NCI-H187 treated with DMSO at 0.1 percent for 48 hours (cell line): Measurements from ENCODE around the gene PML.

ENCODE experiments used
- DNase-seq: peaks from one replicate; lab custom pipeline; 2025; lab: John Stamatoyannopoulos, UW

Gene PML

DNA sequence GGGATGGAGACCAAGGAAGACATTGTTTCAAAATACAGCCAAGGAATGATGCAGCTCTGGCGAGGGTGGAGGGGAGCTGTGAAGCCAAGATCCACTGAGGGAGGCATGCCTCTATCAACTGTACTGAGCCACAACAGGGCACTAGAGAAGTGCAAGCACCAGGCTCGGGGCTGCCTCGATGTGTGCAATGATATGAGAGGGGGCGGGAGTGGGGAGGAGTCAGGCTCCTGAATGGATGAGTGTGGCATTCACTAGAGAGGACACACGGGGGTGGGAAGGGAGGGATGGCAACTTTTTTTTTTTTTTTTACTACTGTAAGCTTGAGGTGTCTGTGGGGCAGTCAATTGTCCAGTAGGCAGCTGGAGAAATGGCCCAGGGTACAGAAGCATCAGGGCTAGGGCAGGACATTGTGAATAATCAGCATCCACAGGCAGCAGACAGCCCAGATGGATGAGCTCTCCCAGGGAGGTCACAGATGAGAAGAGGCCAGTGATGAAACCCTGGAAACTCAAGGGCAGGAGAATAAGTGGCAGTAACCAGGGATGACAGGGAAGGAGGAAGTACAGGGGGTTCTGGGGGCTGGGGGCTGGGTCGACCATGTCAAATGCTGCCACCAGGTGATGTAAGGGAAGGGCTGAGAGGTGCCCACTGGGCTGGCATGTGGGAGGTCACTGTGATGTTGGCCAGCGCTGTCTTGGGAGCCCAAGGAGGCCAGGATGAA lies 8.3 kb upstream of the PML start:
- no peak for DNase-seq

DNA sequence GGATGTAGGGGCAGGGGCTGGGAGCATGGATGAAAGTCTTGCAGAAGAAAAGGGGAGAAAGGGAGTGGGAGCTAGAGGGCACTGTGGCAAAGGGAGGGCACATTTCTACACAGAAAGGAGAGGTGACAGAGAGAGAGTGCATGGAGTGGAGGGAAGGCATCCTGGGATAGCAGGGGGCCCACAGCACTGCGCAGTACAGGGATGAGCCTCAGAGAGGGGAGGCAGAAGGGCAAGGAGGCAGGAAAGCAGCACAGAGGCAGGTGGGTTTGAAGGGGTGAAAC lies 7.8 kb upstream of the PML start:
- DNase-seq = no peak

DNA sequence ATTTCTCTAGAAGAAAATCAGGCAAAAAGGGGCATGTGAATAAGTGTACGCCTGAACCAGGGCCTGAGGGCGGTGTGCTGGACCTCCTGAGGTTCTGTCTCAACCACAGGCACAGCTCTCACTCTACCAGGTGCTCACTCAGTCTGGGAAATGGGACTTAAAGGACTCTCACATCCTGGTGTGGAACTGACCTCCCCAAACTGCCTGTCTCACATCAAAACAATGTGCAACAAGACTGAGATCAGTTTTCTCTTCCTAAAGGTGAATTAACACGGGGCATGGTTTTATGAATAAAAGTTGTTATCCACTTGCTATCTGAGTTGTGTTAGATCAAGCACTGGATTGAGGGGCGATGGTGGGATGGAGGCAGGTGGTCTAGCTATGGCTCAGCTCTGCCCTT lies 7.3 kb upstream of the PML start:
- no peak for DNase-seq

DNA sequence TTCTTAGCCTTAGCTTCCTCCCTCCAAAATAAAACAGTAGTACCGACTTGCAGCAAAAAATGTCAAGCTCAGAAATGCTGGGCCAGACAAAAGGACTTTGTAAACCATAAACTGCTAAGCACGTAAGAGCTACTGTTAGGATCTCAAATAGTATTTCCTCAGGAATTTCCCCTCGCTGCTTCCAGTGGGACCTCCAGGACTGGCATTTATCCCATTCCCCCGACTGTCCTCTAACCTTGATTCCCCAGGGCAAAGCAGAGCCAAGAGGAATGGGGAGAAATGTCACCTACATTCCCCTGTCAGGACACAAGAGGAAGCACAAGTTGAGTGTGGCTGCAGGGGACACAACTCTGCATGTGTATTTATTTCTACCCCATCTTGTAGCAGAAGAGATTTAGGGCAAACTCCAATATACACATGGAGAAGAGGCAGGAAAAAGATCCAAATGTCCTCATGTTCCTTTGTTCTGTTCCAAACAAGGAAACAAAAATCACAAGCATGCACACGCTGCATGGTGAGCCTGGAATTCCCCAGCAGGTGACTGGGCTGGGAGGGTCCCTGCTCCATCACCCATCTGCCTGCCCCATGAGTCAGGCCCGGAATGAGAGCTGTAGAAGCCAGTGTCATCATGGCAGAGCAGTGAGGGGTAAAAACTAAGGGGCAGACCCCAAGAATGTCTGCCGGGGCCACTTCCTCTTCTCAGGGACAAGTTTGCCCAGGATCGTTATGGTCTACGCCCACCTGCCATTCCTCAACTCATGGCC lies 6.7 kb upstream of the PML start:
- no peak for DNase-seq

DNA sequence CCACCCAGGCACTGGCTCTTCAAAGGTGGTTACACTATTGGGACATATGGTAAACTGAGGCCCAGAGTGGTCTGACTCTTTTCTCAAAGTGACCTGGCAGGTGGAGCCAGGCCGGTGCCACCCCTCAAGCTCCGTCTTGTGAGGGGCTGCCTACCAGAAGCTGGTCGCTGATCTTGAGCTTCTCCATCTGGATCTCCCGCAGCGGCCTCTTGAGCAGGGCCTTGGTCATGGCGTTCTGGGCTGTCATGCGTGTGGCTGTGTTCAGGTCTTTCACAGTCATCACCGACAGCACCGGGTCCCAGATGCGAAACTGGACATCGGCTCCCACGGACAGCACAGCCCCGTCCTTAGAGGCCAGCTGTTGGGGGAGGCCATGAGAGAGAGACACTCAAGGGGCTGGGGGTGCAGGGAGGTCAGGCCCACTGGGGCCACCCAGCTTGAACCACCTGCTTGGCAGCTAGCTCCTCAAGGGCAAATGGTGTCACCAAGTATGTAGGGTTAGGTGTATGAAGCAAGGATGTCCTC lies 6.0 kb upstream of the PML start:
- no peak for DNase-seq

DNA sequence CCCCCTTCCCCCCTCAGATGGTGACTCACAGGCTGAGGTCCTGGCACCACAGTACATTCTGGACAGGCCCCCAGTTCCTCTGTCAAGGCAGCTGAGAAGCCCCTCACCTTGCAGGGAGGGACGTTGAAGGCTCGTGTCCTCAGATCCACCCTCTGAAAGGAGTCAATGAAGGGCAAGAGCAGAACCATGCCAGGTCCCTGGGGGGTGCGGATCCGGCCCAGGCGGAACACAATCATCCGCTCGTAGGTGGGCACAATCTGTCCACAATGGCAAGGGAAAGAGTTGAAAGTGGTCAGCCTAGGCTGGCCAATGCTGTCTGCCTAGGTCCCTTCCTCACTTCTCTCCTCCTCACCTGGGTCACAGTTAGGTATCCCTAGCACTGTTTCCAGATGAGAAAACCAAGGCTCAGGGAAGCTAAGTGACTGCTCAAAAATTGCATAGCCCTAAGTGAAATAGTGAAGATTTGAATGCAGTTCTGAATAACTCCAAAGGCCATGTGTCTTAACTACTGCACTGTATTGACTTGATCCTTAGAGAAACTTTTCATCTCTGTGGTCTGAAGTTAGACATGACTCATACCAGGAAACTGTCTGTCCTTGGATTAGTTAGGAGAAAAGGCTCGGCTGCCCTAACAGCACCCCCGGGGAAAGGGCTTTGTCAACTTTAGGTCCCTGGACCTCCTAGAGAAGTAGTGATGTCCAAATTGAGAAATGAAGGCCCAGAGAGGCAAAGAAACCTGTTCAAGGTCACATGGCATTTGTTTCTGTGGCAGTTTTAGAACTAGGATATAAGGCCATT lies 5.3 kb upstream of the PML start:
- DNase-seq = no peak

DNA sequence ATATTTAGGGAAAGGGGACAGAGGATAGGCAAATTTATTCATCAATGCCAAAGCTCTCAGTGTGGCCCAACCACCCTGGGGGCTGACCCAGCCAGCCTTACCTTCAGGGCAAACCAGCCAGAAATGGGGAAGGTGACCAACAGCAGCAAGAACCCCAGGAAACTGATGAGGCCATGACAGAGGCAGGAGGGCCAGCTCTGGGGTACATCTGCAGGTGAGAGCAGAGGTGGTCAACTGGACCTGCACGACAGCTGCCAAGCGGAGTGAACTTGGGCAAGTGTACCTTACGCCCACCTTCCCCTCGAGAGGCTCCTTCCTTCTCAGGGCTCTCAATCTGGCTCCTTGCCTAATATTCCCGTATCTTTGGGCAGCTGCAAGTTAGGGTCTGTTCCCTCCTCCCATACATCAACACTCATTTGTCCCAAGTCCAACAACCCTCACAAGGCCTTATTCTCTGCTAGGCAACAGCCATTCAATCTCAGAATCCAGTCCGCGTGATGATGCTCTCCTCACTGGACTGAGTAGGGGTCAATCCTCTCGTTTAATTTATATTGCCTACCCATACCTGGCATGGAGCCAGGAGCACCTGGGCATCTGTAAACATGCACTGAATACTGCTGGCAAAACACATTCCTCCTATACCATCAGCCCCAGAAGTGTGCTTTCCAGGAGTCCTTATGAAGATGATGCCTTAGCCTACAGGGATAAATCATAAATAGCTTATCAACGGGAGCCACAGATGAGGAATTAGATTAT lies 4.1 kb upstream of the PML start:
- DNase-seq = no peak

DNA sequence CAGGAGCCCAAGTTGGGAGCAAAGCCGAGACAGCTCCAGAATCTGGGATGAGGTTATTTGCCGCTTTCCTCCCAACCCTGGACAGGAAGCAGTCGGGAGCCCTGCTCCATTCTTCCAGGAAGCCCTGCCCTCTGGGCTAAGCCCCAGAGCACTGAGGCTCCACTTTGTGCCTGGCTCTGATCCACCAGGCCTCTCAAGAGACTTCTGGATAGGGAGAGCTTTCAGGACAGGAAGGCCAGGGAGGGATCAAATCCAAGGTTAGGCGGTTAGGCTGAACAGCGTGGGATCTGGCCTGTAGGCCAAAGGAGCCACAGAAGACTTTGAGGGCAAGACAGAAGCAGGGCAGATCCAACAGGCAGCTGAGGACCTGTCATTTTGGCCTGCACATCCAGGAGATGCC lies 3.3 kb upstream of the PML start:
- no peak for DNase-seq

DNA sequence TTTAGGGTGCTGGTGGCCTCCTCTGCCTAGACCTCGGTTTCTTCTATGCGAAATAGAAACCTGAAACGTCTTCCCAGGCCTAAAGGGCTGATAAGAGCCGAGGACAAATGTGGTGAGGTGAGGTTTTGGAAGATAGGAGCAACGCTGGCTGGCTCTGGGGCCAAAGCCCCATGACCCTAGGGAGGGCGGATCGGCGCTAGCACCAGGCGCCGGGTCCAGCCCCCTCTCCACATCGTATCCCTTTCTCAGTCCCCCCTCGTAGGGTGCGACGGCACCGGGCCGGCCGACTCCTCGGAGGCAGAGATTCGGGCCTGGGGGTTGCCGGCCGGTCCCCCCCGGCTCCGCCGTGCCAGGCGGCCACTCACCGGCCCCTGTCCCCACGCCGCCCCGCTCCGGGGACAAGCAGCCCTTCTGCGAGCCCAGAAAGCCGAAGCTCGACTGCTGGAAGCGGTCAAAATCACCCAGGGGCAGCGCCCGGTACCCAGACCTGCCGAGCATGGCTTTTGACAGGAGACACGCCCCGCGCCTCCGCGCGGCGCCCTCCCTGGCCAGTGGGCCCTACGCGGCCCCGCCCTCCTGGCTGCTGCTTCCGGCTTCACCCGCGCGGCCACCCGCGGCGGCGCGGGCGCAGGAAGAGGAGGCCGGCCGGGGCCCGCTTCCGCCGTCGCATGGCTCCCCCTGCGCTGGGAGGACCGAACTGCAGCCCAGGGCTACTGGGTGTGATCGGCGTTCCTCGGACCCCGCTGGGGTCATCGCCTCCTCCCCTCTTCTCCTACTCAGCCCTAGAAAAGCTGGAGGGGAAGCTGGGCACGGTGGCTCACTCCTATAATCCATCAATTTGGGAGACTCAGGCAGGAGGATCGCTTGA lies 2.6 kb upstream of the PML start, which contains the start of gene STOML1:
Gene STOML1, minus strand, starts transcription at position 570 of the 868 bp plus-strand sequence. Its CDS starts 72 bp downstream, at position 498.
- peak; percentile 41 for DNase-seq

DNA sequence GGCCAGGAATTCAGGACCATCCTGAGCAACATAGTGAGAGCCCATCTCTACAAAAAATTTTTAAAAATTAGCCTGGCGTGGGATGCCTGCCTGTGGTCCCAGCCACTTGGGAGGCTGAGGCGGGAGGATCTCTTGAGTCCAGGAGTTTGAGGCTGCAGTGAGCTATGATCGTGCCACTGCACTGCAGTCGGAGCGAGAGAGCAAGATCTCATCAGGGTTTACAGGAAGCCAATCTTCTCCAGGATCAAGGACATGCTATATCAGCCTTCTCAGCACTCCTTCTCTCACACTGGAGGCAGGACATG lies 2.0 kb upstream of the PML start:
- no peak for DNase-seq

DNA sequence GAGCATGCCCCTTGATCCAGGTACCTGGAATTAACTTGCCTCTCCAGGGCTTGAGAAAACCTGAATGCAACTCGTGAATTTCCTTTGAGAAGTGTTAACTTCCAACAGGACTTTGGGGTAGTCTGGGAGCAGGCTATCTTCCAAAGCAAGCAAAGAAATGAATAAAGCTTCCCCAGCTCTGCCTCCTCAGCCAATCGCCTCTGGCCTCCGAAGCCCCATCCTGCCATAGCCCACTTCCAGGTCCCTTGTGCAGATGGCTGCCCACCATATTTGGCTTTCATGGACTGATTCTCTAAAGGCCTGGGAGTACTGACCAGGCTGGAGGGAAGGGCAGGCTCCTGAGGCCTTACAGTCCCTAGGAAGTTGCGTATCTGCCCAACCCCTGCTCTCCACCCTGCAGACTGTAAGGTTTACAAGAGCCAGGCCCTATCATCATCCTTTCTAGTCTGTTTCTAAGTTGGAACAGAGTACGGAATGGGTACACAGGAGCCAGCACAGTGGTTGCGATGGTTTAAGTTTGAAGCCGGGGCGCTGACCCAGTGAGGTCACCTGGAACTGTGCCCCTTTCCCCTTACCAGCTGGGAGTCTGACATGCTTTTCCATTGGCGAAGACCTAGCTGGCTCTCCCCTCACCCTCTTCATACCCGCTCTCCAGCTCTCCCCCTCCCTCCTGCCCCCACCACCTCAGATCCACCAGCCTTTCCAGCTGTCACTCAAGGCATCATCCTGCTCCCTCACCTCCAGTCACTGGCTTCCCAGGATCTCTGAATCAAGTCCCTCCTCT lies 1.1 kb upstream of the PML start:
- no peak for DNase-seq

DNA sequence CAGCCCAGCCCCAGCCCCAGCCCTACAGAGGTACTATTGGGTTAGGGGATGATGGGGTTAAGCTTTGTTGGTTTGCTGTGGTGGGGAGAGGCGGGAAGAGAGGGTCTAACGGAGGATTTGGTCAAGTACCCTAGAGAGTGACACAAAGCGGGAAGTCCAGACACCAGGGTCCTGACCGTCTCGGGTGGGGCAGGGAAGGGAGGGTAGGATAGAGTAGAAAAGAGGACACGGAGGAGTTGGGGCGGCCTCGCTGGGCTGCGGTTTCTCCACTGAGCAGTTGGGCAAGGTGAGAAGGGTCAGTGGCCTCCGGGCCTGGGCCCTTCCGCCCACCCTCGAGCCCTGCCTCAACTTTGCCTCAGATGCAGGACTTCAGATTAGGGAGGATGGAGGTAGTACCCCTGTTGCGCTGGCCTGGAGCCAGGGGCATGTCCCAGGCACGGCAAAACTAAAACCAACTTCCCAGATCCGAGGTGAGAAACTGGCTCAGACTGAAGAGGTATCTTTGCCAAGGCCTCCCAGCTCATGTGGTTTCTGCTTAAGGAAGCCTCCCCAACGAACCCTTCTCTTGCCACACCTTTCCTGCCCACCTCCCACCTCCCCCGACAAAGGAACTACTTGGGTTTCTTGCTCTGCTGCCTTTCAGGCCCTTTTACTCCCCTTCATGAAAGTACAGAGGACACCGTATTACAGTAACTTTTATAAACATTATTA lies 551 bp downstream of the PML start:
- DNase-seq = no peak

DNA sequence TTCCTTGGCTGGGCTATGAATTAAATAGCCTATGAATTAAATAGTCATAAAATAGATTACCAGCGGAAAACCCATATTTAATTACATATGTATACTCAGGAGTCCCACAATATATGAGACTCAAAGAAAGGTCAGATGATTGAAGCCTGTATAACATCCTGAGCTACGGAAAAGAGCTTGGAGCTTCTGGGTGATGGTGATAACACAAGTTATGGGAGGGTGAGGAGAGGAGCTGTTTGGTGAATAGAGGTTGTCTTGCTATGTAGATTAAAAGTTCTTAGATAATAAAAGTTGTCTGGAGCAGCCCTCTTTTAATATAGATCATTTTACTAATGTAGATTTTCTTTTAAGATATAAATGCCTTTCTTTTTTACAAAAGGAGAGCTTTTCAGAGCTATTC lies 1.8 kb downstream of the PML start:
- no peak for DNase-seq

DNA sequence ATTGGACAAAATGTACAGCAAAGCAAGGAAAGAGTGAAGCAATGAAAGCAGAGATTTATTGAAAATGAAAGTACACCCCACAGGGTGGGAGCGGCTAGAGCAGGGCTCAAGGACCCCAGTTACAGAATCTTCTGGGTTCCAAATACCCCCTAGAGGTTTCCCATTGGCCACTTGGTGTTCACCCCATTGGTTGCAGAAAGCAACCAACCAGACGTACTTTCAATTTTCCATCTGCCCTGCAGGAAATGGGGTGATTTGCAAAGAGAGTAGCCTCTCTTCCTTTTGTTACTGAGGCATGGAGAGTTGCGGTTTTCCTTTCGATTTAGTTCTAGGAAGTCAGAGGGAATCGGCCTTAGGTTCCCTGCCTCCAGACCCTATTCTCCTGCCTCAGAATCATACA lies 2.4 kb downstream of the PML start:
- peak; percentile 4 for DNase-seq

DNA sequence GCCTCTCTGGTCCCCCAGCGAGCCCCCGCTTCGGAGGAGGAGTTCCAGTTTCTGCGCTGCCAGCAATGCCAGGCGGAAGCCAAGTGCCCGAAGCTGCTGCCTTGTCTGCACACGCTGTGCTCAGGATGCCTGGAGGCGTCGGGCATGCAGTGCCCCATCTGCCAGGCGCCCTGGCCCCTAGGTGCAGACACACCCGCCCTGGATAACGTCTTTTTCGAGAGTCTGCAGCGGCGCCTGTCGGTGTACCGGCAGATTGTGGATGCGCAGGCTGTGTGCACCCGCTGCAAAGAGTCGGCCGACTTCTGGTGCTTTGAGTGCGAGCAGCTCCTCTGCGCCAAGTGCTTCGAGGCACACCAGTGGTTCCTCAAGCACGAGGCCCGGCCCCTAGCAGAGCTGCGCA lies 3.5 kb downstream of the PML start:
- no peak for DNase-seq

DNA sequence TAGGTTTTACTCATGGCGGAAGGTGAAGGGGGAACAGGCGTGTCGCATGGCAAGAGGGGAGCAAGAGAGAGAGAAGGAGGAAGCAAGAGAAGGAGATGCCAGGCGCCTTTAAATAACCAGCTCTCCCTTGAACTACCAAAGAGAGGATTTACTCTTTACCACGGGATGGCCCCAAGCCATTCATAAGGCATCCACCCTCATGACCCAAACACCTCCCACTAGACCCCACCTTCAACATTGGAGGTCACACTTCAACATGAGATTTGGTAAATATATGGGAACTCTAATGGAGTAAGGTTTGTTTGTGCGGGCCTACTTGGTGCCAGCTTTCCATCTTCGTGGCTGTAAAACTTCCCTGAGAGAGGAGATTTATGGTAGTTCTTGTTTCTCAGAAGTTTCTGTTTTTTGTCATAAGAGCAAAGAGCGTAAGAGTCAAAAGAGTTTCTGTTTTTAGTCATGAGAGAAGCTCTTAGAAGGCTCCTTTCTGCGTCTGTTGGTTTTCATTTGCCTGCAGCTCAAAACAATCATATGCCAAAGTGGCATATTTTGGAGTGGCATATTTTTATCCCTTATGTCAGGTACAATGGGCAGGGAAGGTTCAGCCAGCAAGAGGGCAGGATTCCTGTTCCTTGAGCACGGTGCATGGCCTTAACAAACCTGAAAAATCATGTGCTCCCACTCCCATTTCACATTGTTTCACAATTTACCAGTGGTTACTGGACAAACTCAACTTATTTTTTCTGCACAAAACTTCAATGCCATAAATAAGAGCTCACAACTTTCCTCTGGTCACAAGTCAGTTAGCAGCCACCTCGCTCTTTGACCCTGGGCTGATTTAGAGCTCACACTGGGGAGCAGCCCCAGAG lies 12.5 kb downstream of the PML start:
- no peak for DNase-seq

DNA sequence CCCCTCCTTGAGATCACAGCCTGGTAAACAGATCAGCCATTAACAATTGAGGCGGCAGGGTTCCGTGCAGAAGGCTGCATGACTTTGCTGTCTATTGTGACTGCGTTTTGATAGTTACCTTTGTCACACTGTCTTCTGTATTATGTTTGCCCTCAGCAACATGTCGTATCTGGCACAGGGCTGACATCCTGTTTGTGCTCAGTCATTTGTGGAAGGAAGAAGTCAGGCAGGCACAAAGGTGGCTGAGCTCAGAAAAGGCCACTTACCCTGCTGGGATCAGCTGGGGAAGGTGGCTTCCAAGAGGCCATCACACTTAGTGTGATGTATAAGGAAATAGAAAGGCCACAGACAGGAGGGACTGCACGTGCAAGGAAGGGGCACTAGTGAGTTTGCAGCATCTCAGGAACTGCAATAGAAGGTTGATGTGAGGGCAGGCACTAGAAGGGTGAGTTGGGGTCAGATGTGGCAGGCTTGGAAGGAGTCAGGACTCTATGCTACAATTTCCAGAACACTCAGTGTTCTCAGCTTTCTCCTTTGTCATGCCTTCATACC lies 13.4 kb downstream of the PML start:
- DNase-seq = no peak

DNA sequence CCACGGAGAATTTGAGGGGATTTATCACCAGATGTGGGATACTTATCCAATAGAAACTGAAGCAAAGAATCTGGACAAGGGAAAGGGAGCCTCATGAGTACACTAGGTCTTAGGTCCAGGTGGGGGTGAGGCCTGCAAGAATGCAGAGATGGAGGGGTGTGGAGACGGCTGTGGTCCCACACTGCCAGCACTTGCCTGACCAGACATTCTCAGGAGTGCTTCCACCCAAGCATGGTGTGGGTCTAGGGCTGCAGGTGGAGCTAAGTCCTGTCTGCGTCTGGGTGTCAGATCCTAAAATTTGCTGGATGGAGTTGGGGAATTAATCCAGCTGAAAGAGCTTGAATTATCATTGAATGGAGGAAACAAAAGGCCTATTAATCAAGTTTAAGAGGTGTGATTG lies 14.4 kb downstream of the PML start:
- DNase-seq = no peak
